HepG2 (cell line): Measurements from ENCODE around the gene EPS8L3. TPM values are rescaled to one million over a fixed set of nuclear protein-coding genes. Genes with fewer than 3 reads are reported as not detected.
A peak's percentile ranks its signal among the peaks of the same experiment; 100 is the strongest.

Experiments used
- AHR ChIP-seq: IDR thresholded peaks from 2 replicates; pipeline ENCODE4 v1.6.1; 2018; ENCODE audit warnings: missing genetic modification reagents, missing compliant biosample characterization
- ARID2 ChIP-seq: sonication (generic); formaldehyde crosslinking; IDR thresholded peaks from 2 replicates; pipeline ENCODE4 v1.8.1; 2022; ENCODE audit warnings: mild to moderate bottlenecking, missing genetic modification reagents, borderline replicate concordance
- GTF3A ChIP-seq: sonication (generic); formaldehyde crosslinking; conservative IDR thresholded peaks from 2 replicates; pipeline ENCODE4 v1.4.0; 2020; ENCODE audit warnings: mild to moderate bottlenecking, missing genetic modification reagents
- HDAC1 ChIP-seq: sonication (generic); formaldehyde crosslinking; IDR thresholded peaks from 2 replicates; pipeline ENCODE4 v1.5.1; 2020; ENCODE audit warnings: mild to moderate bottlenecking, missing genetic modification reagents
- KAT7 ChIP-seq: IDR thresholded peaks from 2 replicates; pipeline ENCODE4 v1.6.1; 2018; ENCODE audit warnings: borderline replicate concordance, missing compliant biosample characterization
- MLXIP ChIP-seq: sonication (generic); formaldehyde crosslinking; IDR thresholded peaks from 2 replicates; pipeline ENCODE4 v1.9.0; 2021; ENCODE audit warnings: missing genetic modification reagents, borderline replicate concordance
- SMC3 ChIP-seq: IDR thresholded peaks from 2 replicates; pipeline ENCODE4 v1.6.1; 2011; ENCODE audit warnings: low read length, improper control_type of control experiment
- SMYD3 ChIP-seq: sonication (generic); formaldehyde crosslinking; IDR thresholded peaks from 2 replicates; pipeline ENCODE4 v1.8.1; 2023; ENCODE audit warnings: mild to moderate bottlenecking, missing genetic modification reagents
- TGIF2 ChIP-seq: IDR thresholded peaks from 2 replicates; pipeline ENCODE4 v1.6.1; 2016; ENCODE audit warnings: control low read depth, missing compliant biosample characterization
- ZFP91 ChIP-seq: sonication (generic); formaldehyde crosslinking; IDR thresholded peaks from 2 replicates; pipeline ENCODE4 v1.9.0; 2022; ENCODE audit warnings: missing genetic modification reagents, mild to moderate bottlenecking, borderline replicate concordance
- ZFX ChIP-seq: sonication (generic); formaldehyde crosslinking; IDR thresholded peaks from 2 replicates; pipeline ENCODE4 v1.4.0; 2020; ENCODE audit warnings: mild to moderate bottlenecking, low read depth, missing genetic modification reagents, moderate library complexity
- ZNF432 ChIP-seq: sonication (generic); formaldehyde crosslinking; IDR thresholded peaks from 2 replicates; pipeline ENCODE4 v1.5.0; 2020; ENCODE audit warnings: missing genetic modification reagents, mild to moderate bottlenecking, borderline replicate concordance
- ZNF501 ChIP-seq: sonication (generic); formaldehyde crosslinking; IDR thresholded peaks from 2 replicates; pipeline ENCODE4 v1.5.1; 2020; ENCODE audit warnings: mild to moderate bottlenecking, moderate library complexity, missing genetic modification reagents
- ZNF543 ChIP-seq: sonication (generic); formaldehyde crosslinking; IDR thresholded peaks from 2 replicates; pipeline ENCODE4 v1.4.0; 2020; ENCODE audit warnings: mild to moderate bottlenecking, missing genetic modification reagents
- ZNF850 ChIP-seq: sonication (generic); formaldehyde crosslinking; conservative IDR thresholded peaks from 2 replicates; pipeline ENCODE4 v1.9.0; 2021; ENCODE audit warnings: mild to moderate bottlenecking, missing genetic modification reagents
- polyA plus RNA-seq, 8 experiments: library from polyadenylated mRNA; depleted of rRNA in 3 of 8; stranded (reverse) in 7 of 8; unstranded in 1 of 8; fragments of >200 nt; fragmentation: Illumina TruSeq in 4 of 8; extraction: Trizol in 4 of 8; gene quantifications; 2 replicates each; pipeline versions ENCODE4 v1.2.1 to v1.2.3, GENCODE V29; 2011 to 2016; ENCODE audit warnings: low read depth in 4 of 8, missing spikeins in 1 of 8, mixed read lengths in 1 of 8; ENCODE audit not compliant: insufficient read depth in 1 of 8
- total RNA-seq, 5 experiments: library from RNA; depleted of rRNA; stranded (reverse); fragments of >200 nt; fragmentation: Illumina TruSeq; extraction: Trizol; gene quantifications; 2 replicates each; pipeline ENCODE4 v1.2.3, GENCODE V29; 2016; ENCODE audit warnings: low read depth in 1 of 5
- TF ChIP-seq, protein P1 (sequence below): sonication (generic); formaldehyde crosslinking; conservative IDR thresholded peaks from 2 replicates; pipeline ENCODE4 v1.4.0; 2020; ENCODE audit warnings: mild to moderate bottlenecking, missing genetic modification reagents, moderate library complexity
- TF ChIP-seq, protein P2 (sequence below): IDR thresholded peaks from 2 replicates; pipeline ENCODE4 v1.6.1; 2016; ENCODE audit warnings: mild to moderate bottlenecking
- TF ChIP-seq, protein P3 (sequence below): sonication (generic); formaldehyde crosslinking; IDR thresholded peaks from 2 replicates; pipeline ENCODE4 v1.5.0; 2020; ENCODE audit warnings: mild to moderate bottlenecking, missing genetic modification reagents

The EPS8L3 gene
- total and polyA plus RNA-seq, 2 of the 13 experiments (the other 11 are each of a cell fraction or from before 2014, with no cell fraction given): 18.2 to 106 TPM

- TF ChIP-seq ZNF432 (CRISPR knock-in tag): no peak
- no peak for TF ChIP-seq SMYD3 (CRISPR knock-in tag)
- TF ChIP-seq ZNF850 (CRISPR knock-in tag): no peak
- no peak for TF ChIP-seq ARID2 (CRISPR knock-in tag)
- 0 out of 2 replicates have a peak, but pooled peaks have one; percentile 48 for TF ChIP-seq ZNF501 (CRISPR knock-in tag)
- TF ChIP-seq, protein P1, sequence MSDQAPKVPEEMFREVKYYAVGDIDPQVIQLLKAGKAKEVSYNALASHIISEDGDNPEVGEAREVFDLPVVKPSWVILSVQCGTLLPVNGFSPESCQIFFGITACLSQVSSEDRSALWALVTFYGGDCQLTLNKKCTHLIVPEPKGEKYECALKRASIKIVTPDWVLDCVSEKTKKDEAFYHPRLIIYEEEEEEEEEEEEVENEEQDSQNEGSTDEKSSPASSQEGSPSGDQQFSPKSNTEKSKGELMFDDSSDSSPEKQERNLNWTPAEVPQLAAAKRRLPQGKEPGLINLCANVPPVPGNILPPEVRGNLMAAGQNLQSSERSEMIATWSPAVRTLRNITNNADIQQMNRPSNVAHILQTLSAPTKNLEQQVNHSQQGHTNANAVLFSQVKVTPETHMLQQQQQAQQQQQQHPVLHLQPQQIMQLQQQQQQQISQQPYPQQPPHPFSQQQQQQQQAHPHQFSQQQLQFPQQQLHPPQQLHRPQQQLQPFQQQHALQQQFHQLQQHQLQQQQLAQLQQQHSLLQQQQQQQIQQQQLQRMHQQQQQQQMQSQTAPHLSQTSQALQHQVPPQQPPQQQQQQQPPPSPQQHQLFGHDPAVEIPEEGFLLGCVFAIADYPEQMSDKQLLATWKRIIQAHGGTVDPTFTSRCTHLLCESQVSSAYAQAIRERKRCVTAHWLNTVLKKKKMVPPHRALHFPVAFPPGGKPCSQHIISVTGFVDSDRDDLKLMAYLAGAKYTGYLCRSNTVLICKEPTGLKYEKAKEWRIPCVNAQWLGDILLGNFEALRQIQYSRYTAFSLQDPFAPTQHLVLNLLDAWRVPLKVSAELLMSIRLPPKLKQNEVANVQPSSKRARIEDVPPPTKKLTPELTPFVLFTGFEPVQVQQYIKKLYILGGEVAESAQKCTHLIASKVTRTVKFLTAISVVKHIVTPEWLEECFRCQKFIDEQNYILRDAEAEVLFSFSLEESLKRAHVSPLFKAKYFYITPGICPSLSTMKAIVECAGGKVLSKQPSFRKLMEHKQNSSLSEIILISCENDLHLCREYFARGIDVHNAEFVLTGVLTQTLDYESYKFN (CRISPR knock-in tag): no peak
- peak; percentile 39; the same call in 1 of the 2 replicates for TF ChIP-seq TGIF2 (CRISPR knock-in tag)
- peak; percentile 95 for TF ChIP-seq SMC3
- no peak for TF ChIP-seq MLXIP (CRISPR knock-in tag)
- 0 out of 2 replicates have a peak, but pooled peaks have one; percentile 39 for TF ChIP-seq ZNF543 (CRISPR knock-in tag)
- TF ChIP-seq ZFX (CRISPR knock-in tag): peak; percentile 71
- TF ChIP-seq AHR (CRISPR knock-in tag): no peak
- no peak; the same call in 1 of the 2 replicates for TF ChIP-seq GTF3A (CRISPR knock-in tag)
- TF ChIP-seq, protein P2, sequence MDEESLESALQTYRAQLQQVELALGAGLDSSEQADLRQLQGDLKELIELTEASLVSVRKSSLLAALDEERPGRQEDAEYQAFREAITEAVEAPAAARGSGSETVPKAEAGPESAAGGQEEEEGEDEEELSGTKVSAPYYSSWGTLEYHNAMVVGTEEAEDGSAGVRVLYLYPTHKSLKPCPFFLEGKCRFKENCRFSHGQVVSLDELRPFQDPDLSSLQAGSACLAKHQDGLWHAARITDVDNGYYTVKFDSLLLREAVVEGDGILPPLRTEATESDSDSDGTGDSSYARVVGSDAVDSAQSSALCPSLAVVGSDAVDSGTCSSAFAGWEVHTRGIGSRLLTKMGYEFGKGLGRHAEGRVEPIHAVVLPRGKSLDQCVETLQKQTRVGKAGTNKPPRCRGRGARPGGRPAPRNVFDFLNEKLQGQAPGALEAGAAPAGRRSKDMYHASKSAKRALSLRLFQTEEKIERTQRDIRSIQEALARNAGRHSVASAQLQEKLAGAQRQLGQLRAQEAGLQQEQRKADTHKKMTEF (CRISPR knock-in tag): no peak
- TF ChIP-seq HDAC1 (CRISPR knock-in tag): no peak
- no peak for TF ChIP-seq KAT7 (CRISPR knock-in tag)
- TF ChIP-seq, protein P3, sequence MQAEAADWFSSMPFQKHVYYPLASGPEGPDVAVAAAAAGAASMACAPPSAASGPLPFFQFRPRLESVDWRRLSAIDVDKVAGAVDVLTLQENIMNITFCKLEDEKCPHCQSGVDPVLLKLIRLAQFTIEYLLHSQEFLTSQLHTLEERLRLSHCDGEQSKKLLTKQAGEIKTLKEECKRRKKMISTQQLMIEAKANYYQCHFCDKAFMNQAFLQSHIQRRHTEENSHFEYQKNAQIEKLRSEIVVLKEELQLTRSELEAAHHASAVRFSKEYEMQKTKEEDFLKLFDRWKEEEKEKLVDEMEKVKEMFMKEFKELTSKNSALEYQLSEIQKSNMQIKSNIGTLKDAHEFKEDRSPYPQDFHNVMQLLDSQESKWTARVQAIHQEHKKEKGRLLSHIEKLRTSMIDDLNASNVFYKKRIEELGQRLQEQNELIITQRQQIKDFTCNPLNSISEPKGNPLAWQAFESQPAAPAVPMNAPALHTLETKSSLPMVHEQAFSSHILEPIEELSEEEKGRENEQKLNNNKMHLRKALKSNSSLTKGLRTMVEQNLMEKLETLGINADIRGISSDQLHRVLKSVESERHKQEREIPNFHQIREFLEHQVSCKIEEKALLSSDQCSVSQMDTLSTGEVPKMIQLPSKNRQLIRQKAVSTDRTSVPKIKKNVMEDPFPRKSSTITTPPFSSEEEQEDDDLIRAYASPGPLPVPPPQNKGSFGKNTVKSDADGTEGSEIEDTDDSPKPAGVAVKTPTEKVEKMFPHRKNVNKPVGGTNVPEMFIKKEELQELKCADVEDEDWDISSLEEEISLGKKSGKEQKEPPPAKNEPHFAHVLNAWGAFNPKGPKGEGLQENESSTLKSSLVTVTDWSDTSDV (CRISPR knock-in tag): no peak
- TF ChIP-seq ZFP91 (CRISPR knock-in tag): peak; percentile 46; the same call in 1 of the 2 replicates
These were observed 13.2 kb upstream of the EPS8L3 start (continued) for GRCh38 chr1:109776911-109777310.
